Panc1 (cell line): ENCODE data around the gene SLC9C1.

Experiments
- CTCF ChIP-seq: fragments of 450-650 bp; IDR thresholded peaks from 2 replicates; pipeline ENCODE4 v1.5.1; 2017; ENCODE audit warnings: mild to moderate bottlenecking
- POLR2AphosphoS5 ChIP-seq: IDR thresholded peaks from 2 replicates; pipeline ENCODE4 v1.6.1; 2012; ENCODE audit warnings: mild to moderate bottlenecking, low read depth, low read length, moderate library complexity
- SIN3A ChIP-seq: IDR thresholded peaks from 2 replicates; pipeline ENCODE4 v1.6.1; 2012; ENCODE audit warnings: low read depth, mild to moderate bottlenecking, low read length, moderate library complexity, borderline replicate concordance; ENCODE audit not compliant: insufficient read depth

- TF ChIP-seq CTCF (no peak), POLR2AphosphoS5 (no peak), SIN3A (no peak)
Observed at GRCh38 chr3:112253301-112253971, 40.6 kb downstream of the SLC9C1 start.
